Measurements from ENCODE around the gene SPZ1.
"Not testable (repeated sequence)": the region's sequence is repeated elsewhere in the genome, so short reads cannot be mapped to it uniquely, and the experiment has no call there.

The SPZ1 gene, protein sequence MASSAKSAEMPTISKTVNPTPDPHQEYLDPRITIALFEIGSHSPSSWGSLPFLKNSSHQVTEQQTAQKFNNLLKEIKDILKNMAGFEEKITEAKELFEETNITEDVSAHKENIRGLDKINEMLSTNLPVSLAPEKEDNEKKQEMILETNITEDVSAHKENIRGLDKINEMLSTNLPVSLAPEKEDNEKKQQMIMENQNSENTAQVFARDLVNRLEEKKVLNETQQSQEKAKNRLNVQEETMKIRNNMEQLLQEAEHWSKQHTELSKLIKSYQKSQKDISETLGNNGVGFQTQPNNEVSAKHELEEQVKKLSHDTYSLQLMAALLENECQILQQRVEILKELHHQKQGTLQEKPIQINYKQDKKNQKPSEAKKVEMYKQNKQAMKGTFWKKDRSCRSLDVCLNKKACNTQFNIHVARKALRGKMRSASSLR

DNA sequence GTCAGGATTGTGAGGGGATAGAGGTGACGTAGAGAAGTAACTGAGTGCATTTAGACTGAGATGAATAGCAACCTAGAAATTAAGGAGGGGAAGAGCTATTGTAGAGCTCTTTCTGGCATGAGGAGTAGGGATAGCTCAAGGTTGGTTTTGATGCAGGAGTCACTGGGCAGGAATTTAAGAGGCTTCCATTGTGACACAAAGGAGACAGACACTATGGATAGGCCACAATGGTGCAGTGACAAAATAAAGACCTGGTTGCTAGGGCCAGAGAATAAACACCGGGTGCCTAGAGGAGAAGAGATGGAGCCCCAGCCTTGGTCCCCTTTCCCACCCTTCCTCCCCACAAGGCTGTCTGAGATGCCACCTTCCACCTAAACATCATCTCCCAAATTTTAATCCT is at the start of gene SPZ1:
TSS of gene SPZ1 (plus strand) at position 301 of the 400 bp plus-strand sequence. CDS start 214 bp downstream, outside the sequence.
- Histone ChIP-seq H3K4me3 (ENCODE audit: low read length in 2 of 2) (no peak within 1 kb of the TSS), H3K9ac (ENCODE audit: low read depth in 1 of 2, low read length in 2 of 2) (no peak within 1 kb of the TSS), H3K4me1 (ENCODE audit: control insufficient read depth in 2 of 2, insufficient read depth in 2 of 2, low read length in 2 of 2) (no peaks in the 10 kb centered on the region), H3K9me3 (ENCODE audit: control insufficient read depth in 2 of 2, low read length in 2 of 2) (no peaks in the 10 kb centered on the region), H3K27me3 (ENCODE audit: control insufficient read depth in 2 of 2, insufficient read depth in 2 of 2, low read length in 2 of 2) (no peaks in the 10 kb centered on the region), H3K36me3 (ENCODE audit: control insufficient read depth in 2 of 2, insufficient read depth in 2 of 2, low read length in 2 of 2) (no peaks in the 10 kb centered on the region), H3K27ac (ENCODE audit: low read depth in 2 of 2, low read length in 2 of 2) (no peak within 1 kb of the TSS)

DNA sequence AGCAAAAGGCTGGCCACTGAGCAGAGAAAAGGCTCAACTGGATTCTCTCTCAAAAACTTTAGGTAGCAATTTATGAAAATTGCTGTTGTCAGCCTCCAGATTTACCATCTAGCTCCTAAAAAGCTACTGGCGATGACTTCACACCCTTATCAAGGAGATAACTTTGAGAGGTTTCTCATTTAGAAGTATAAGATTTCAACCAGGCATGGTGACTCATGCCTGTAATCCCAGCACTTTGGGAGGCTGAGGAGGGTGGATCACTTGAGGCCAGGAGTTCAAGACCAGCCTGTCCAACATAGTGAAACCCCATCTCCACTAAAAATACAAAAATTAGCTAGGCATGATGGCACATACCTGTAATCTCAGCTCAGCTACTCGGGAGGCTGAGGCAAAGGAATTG is 49.3 kb upstream of the SPZ1 start:
- H3K9ac ChIP-seq (ENCODE audit: low read depth in 1 of 2, low read length in 2 of 2); H3K9me3 ChIP-seq (ENCODE audit: control insufficient read depth in 2 of 2, low read length in 2 of 2); H3K4me1 ChIP-seq (ENCODE audit: control insufficient read depth in 2 of 2, insufficient read depth in 2 of 2, low read length in 2 of 2): not testable (repeated sequence)

DNA sequence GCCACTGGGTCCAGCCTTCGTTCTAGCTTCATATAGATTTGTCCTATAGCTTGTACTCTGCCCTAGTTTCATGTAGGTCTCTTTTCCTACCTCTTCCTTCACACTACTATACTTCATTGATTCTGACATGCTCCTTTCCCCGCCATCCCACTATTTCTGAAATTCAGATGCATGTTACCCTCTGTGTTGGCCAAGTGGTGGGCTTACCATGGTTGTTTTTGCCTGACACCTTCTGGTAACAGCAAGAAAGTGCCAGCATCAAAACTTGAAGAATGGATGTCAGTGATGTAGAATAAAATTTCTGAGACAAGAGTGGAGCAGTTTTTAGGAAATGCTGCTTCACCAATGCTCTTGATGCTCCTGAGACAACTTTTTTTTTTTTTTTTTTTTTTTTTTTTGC is 44.5 kb upstream of the SPZ1 start:
- no peaks in the 10 kb centered on the region for H3K4me1 ChIP-seq (ENCODE audit: control insufficient read depth in 2 of 2, insufficient read depth in 2 of 2, low read length in 2 of 2)
- H3K27me3 ChIP-seq (ENCODE audit: control insufficient read depth in 2 of 2, insufficient read depth in 2 of 2, low read length in 2 of 2), result no peaks in the 10 kb centered on the region
- H3K36me3 ChIP-seq (ENCODE audit: control insufficient read depth in 2 of 2, insufficient read depth in 2 of 2, low read length in 2 of 2), result no peaks in the 10 kb centered on the region
- H3K27ac ChIP-seq (ENCODE audit: low read depth in 2 of 2, low read length in 2 of 2), result no peak overlapping the region
- no peak overlapping the region for H3K4me3 ChIP-seq (ENCODE audit: low read length in 2 of 2)
- no peaks in the 10 kb centered on the region for H3K9me3 ChIP-seq (ENCODE audit: control insufficient read depth in 2 of 2, low read length in 2 of 2)
- H3K9ac ChIP-seq (ENCODE audit: low read depth in 1 of 2, low read length in 2 of 2), result no peak overlapping the region

More for the DNA sequence above, 49.3 kb upstream of the SPZ1 start:
- not testable (repeated sequence) for H3K36me3 ChIP-seq (ENCODE audit: control insufficient read depth in 2 of 2, insufficient read depth in 2 of 2, low read length in 2 of 2); H3K27me3 ChIP-seq (ENCODE audit: control insufficient read depth in 2 of 2, insufficient read depth in 2 of 2, low read length in 2 of 2); H3K4me3 ChIP-seq (ENCODE audit: low read length in 2 of 2); H3K27ac ChIP-seq (ENCODE audit: low read depth in 2 of 2, low read length in 2 of 2)

DNA sequence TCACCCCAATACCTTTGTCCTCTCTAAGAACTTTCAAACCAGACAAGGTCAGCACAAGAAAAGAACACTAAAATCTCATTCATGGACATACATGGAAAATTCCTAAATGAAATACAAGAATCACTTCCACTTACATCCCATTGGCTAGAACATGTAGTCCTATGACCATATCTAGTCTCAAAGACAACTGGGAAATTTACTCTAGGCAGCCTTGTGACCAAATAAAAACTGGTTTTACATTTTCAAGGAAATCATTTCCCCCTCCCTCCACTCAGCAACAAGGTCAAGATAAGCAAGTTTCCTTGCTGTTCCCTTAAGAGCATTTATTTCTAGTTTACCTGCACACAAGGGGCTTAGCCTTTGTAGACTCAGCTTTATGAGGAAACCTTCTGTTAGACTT is 43.6 kb upstream of the SPZ1 start:
- Histone ChIP-seq H3K36me3 (ENCODE audit: control insufficient read depth in 2 of 2, insufficient read depth in 2 of 2, low read length in 2 of 2) (no peaks in the 10 kb centered on the region), H3K4me1 (ENCODE audit: control insufficient read depth in 2 of 2, insufficient read depth in 2 of 2, low read length in 2 of 2) (no peaks in the 10 kb centered on the region), H3K4me3 (ENCODE audit: low read length in 2 of 2) (no peak overlapping the region), H3K27me3 (ENCODE audit: control insufficient read depth in 2 of 2, insufficient read depth in 2 of 2, low read length in 2 of 2) (no peaks in the 10 kb centered on the region), H3K27ac (ENCODE audit: low read depth in 2 of 2, low read length in 2 of 2) (no peak overlapping the region), H3K9me3 (ENCODE audit: control insufficient read depth in 2 of 2, low read length in 2 of 2) (no peaks in the 10 kb centered on the region), H3K9ac (ENCODE audit: low read depth in 1 of 2, low read length in 2 of 2) (no peak overlapping the region)

DNA sequence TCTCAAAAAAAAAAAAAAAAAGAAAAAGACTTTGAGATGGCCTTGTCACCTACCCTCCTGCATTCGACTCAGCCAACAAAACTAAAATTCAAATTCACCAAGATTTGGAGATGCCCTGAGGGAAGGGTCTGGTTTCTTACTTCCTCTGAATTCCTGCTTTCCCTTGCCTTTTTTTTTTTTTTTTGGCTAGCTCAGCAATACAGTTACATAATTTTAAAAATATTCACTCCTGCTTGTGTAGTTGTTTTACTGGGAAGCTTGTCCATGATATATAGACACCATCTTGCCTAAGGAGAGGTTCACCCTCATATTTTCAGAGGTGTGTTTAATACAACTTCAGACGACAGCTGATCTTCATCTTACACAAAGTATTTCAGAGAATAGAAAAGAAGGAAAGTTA is 42.6 kb upstream of the SPZ1 start:
- Histone ChIP-seq H3K36me3 (ENCODE audit: control insufficient read depth in 2 of 2, insufficient read depth in 2 of 2, low read length in 2 of 2) (no peaks in the 10 kb centered on the region), H3K4me1 (ENCODE audit: control insufficient read depth in 2 of 2, insufficient read depth in 2 of 2, low read length in 2 of 2) (no peaks in the 10 kb centered on the region), H3K9me3 (ENCODE audit: control insufficient read depth in 2 of 2, low read length in 2 of 2) (no peaks in the 10 kb centered on the region), H3K9ac (ENCODE audit: low read depth in 1 of 2, low read length in 2 of 2) (no peak overlapping the region), H3K4me3 (ENCODE audit: low read length in 2 of 2) (no peak overlapping the region), H3K27ac (ENCODE audit: low read depth in 2 of 2, low read length in 2 of 2) (no peak overlapping the region), H3K27me3 (ENCODE audit: control insufficient read depth in 2 of 2, insufficient read depth in 2 of 2, low read length in 2 of 2) (no peaks in the 10 kb centered on the region)

DNA sequence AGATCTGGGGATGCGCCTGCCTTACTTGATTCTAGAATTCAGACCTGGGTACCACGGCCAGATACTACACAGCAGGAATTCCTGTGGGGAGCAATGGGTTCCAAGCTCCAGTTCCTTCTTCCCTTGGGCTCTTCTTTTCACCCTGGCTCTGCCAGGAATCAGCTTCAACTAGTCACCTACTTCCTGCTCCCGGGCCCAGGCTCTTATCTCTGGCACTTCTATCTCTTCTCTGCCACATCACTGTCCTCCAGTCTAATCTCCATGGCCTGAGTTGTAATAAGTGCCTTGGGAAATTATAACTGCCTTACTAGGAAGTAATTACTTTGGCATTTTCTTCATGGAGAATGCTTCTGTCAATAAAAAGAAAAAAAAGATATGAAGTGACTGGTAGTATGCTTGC is 37.7 kb upstream of the SPZ1 start:
- no peaks in the 10 kb centered on the region for H3K36me3 ChIP-seq (ENCODE audit: control insufficient read depth in 2 of 2, insufficient read depth in 2 of 2, low read length in 2 of 2)
- H3K4me1 ChIP-seq (ENCODE audit: control insufficient read depth in 2 of 2, insufficient read depth in 2 of 2, low read length in 2 of 2), result no peaks in the 10 kb centered on the region
- no peaks in the 10 kb centered on the region for H3K9me3 ChIP-seq (ENCODE audit: control insufficient read depth in 2 of 2, low read length in 2 of 2)
- no peak overlapping the region for H3K9ac ChIP-seq (ENCODE audit: low read depth in 1 of 2, low read length in 2 of 2)
- H3K27ac ChIP-seq (ENCODE audit: low read depth in 2 of 2, low read length in 2 of 2), result no peak overlapping the region
- H3K27me3 ChIP-seq (ENCODE audit: control insufficient read depth in 2 of 2, insufficient read depth in 2 of 2, low read length in 2 of 2), result no peaks in the 10 kb centered on the region
- no peak overlapping the region for H3K4me3 ChIP-seq (ENCODE audit: low read length in 2 of 2)

DNA sequence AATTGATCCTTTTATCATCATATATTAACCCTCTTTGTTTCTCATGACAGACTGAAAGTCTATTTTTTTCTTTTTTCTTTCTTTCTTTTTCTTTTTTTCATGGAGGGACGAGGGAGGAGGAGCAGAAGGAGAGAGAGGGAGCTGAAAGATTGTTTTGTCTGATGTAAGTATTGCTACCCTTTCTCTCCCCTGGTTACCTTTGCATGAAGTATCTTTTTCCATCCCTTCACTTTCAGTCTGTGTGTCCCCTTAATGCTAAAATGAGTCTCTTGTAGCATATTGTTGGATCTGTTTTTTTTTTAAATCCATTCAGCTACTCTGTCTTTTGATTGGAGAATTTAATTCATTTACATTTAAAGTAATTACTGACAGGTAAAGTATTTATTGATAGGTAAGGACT is 36.4 kb upstream of the SPZ1 start:
- no peak overlapping the region for H3K9ac ChIP-seq (ENCODE audit: low read depth in 1 of 2, low read length in 2 of 2)
- H3K4me3 ChIP-seq (ENCODE audit: low read length in 2 of 2), result no peak overlapping the region

DNA sequence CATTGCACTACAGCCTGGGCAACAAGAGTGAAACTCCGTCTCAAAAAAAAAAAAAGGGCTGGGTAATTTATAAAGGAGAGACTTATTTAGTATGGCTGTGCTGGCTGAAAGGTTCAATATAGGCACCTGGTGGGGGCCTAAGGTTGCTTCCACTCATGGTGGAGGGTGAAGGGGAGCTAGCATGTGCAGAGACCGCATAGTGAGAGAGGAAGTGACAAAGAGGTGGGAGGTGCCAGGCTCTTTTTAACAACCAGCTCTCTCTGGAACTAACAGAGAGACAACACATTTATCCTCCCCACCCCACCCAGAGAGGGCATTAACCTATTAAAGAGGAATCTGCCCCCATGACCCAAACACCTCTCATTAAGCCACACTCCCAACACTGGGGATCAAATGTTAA is 35.1 kb upstream of the SPZ1 start:
- Histone ChIP-seq H3K9me3 (ENCODE audit: control insufficient read depth in 2 of 2, low read length in 2 of 2) (no peaks in the 10 kb centered on the region), H3K9ac (ENCODE audit: low read depth in 1 of 2, low read length in 2 of 2) (no peak overlapping the region), H3K27ac (ENCODE audit: low read depth in 2 of 2, low read length in 2 of 2) (no peak overlapping the region), H3K27me3 (ENCODE audit: control insufficient read depth in 2 of 2, insufficient read depth in 2 of 2, low read length in 2 of 2) (no peaks in the 10 kb centered on the region), H3K4me3 (ENCODE audit: low read length in 2 of 2) (no peak overlapping the region), H3K4me1 (ENCODE audit: control insufficient read depth in 2 of 2, insufficient read depth in 2 of 2, low read length in 2 of 2) (no peaks in the 10 kb centered on the region), H3K36me3 (ENCODE audit: control insufficient read depth in 2 of 2, insufficient read depth in 2 of 2, low read length in 2 of 2) (no peaks in the 10 kb centered on the region)

More for the DNA sequence above, 36.4 kb upstream of the SPZ1 start:
- H3K27me3 ChIP-seq (ENCODE audit: control insufficient read depth in 2 of 2, insufficient read depth in 2 of 2, low read length in 2 of 2), result no peaks in the 10 kb centered on the region
- no peaks in the 10 kb centered on the region for H3K36me3 ChIP-seq (ENCODE audit: control insufficient read depth in 2 of 2, insufficient read depth in 2 of 2, low read length in 2 of 2)
- no peaks in the 10 kb centered on the region for H3K4me1 ChIP-seq (ENCODE audit: control insufficient read depth in 2 of 2, insufficient read depth in 2 of 2, low read length in 2 of 2)
- H3K9me3 ChIP-seq (ENCODE audit: control insufficient read depth in 2 of 2, low read length in 2 of 2), result no peaks in the 10 kb centered on the region
- no peak overlapping the region for H3K27ac ChIP-seq (ENCODE audit: low read depth in 2 of 2, low read length in 2 of 2)

DNA sequence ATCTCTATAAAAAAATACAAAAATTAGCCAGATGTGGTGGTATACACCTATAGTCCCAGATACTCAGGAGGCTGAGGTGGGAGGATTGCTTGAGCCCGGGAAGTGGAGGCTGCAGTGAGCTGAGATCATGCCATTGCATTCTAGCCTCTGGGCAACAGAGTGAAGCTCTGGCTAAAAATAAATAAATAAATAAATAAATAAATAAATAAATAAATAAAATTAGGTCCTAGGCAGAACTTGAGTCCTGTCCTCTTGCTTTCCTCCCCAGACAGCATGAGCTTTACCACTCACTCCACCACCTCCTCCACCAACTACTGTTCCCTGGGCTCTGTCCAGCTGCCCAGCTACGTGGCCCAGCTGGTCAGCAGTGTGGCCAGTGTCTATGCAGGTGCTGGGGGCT is 31.6 kb upstream of the SPZ1 start:
- H3K4me3 ChIP-seq (ENCODE audit: low read length in 2 of 2), result no peak overlapping the region
- H3K27me3 ChIP-seq (ENCODE audit: control insufficient read depth in 2 of 2, insufficient read depth in 2 of 2, low read length in 2 of 2), result no peaks in the 10 kb centered on the region
- no peaks in the 10 kb centered on the region for H3K4me1 ChIP-seq (ENCODE audit: control insufficient read depth in 2 of 2, insufficient read depth in 2 of 2, low read length in 2 of 2)
- no peaks in the 10 kb centered on the region for H3K36me3 ChIP-seq (ENCODE audit: control insufficient read depth in 2 of 2, insufficient read depth in 2 of 2, low read length in 2 of 2)
- no peaks in the 10 kb centered on the region for H3K9me3 ChIP-seq (ENCODE audit: control insufficient read depth in 2 of 2, low read length in 2 of 2)
- no peak overlapping the region for H3K9ac ChIP-seq (ENCODE audit: low read depth in 1 of 2, low read length in 2 of 2)
- no peak overlapping the region for H3K27ac ChIP-seq (ENCODE audit: low read depth in 2 of 2, low read length in 2 of 2)

DNA sequence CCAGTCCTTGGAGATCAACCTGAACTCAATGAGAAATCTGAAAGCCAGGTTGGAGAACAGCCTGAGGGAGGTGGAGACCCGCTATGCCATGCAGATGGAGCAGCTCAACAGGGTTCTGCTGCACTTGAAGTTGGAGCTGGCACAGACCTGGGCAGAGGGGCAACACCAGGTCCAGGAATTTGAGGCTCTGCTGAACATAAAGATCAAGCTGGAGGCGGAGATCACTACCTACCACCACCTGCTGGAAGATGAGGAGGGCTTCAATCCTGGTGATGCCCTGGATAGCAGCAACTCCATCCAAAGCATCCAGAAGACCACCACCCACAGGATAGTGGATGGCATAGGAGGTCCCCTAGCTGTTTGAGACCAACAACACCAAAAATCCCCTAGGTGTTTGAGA is 30.5 kb upstream of the SPZ1 start:
- Histone ChIP-seq H3K36me3 (ENCODE audit: control insufficient read depth in 2 of 2, insufficient read depth in 2 of 2, low read length in 2 of 2) (no peaks in the 10 kb centered on the region), H3K9ac (ENCODE audit: low read depth in 1 of 2, low read length in 2 of 2) (no peak overlapping the region), H3K9me3 (ENCODE audit: control insufficient read depth in 2 of 2, low read length in 2 of 2) (no peaks in the 10 kb centered on the region), H3K27ac (ENCODE audit: low read depth in 2 of 2, low read length in 2 of 2) (no peak overlapping the region), H3K4me3 (ENCODE audit: low read length in 2 of 2) (no peak overlapping the region), H3K27me3 (ENCODE audit: control insufficient read depth in 2 of 2, insufficient read depth in 2 of 2, low read length in 2 of 2) (no peaks in the 10 kb centered on the region), H3K4me1 (ENCODE audit: control insufficient read depth in 2 of 2, insufficient read depth in 2 of 2, low read length in 2 of 2) (no peaks in the 10 kb centered on the region)
